GM18502 (cell line): ENCODE data around the gene CDH23.

Experiments
- ATAC-seq: cut with Tn5 transposase; IDR thresholded peaks from one replicate; pipeline ENCODE4 v1.9.1; 2021; ENCODE audit warnings: mild to moderate bottlenecking; ENCODE audit not compliant: unreplicated experiment, poor library complexity

Gene CDH23

DNA sequence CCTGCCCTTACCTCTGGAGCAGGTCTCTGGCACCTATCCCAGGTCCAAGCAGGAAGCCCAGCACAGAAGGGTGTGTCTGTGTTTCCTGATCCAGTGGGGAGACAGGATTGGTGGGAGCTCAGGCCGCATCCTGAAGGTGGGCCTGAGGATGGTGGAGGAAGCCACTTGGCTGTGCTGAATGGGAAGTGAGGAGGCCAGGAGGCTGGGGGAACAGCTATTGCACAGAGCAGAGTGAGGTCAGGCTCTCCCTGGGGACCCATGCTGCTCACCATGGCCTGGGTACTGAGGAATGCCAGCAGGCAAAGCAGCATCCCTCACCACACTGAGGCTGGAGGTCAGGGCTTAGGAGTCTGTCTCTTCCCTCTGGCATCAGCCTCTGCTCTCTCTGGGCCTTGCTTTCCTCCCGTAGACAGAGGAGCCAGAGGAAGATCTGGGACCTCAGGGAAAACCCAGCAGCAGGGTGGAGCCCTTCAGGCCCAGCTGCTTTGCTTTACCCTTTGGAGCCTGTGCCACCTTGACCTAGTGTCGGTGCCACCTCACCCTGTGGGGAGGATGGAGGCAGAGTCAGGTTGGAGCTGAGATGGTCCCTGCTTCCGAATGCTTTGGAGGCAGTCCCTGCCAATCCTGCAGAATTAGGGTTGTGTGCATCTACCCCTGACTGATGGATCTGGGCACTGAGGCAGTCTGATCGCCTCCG, 39.0 kb downstream of the CDH23 start:
- ATAC-seq = no peak

DNA sequence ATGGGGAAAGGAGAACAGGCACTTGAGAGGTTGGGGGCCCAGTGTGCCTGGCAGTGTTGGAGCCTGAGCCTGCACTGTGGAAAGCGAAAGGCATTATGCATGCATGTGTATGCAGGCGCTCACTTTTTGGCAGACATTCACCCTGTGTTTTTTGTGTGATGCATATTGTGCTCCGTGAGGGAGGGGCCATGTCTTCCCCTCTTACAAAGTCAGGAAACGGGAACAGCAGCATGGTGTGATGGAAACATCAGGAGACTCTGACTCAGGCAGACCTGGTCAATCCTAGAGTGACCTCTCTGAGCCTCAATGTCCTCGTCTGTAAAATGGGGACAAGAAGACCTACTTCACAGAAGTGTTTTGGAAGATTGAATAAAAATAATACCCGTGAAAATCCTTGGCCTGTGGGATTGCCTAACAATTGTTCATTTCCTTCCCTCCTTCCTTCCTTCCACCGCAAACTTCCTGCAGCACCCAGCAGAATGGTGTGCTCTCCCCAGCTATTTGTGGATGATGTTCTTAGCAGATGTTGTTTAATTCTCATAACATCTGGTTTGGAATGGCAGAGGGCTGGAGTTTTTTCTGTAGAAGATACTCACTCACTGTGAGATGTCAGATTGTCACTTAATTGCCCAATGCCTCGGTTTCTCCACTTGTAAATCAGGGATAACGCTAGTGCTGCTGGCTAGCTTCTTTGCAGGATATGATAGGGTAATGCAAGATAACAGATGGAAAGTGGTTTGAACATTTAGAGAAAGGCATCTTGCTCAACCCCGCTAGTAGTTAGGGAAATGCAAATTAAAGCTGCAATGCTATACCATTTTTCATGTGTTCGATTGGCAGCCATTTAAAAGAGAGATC, 39.8 kb downstream of the CDH23 start:
- no peak for ATAC-seq

DNA sequence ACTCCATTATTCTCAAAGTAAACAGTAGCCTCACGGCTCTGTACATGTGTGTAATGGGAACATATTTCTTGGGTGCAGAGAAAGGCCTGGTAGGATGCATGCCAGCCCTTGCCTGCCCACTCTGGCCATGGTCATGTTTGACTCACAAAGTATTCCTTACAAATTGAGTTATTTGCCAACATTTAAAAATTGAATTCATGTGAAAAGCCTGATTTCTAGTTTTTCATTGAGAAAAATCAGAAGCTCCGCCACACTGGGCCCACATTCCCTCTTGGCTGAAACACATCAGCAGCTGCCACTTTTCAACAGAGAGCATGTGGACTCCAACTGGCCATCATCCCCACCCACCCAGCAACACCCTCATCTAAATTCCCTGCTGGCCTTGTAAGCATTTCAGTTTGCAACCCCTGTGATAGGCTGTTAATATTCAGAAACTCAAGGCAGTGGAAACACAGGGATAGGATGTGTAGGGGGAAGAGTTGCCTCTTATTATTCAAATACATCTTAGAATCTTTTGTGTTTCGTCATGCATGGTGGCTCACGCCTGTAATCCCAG, 40.9 kb downstream of the CDH23 start:
- no peak for ATAC-seq

GRCh38 chr10:71438761-71439160, 42.0 kb downstream of the CDH23 start:
- ATAC-seq = no peak

- no peak for ATAC-seq
These were observed 43.1 kb downstream of the CDH23 start for GRCh38 chr10:71439670-71440425.

DNA sequence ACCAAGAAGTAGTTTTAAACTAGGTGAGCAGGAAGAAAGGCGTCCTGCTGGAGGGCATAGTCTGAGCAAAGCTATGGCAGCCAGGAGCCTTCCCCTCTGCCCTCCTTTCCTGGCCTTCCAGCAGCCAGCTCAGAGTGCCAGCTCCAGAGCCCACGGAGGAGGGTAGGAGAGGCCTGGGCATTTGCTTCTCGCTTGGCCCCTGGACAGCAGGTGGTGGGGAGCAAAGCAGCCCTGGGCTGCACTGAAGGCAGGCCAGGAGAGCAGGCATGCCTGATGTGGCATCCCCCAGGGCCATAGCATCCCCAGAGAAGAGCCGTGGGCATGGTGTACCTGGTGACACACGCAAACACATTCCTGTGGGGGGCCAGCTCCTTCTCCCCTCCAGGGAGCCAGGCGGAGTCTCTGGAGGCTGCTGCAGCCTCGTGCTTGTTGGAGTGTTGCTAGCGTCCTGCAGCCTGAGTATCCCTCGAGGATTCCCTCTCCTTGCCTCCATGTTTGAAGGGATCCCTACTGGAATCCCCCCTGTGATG, 43.9 kb downstream of the CDH23 start:
- no peak for ATAC-seq

GRCh38 chr10:71442000-71442399, 45.3 kb downstream of the CDH23 start:
- ATAC-seq = no peak

- no peak for ATAC-seq
These were observed 46.3 kb downstream of the CDH23 start for GRCh38 chr10:71442859-71443570.

DNA sequence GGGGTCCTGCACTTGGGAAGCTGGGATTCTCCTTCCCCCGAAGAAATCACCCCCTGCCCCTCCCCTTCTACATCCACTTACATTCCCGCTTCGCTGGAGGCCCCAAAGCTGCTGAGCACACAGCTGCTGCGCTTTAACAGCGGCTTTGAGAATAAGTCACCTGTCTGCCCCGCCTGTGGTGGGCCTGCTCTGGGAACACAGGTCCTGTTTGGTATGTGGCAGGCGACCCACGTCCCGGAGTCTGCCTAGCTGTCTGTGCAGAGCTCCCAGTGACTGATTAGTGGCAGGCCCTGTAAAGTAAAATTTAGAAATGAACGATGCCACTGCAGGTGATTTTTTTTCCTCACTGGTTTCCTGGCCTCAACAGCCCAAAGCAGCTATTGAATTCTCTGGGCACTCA, 47.0 kb downstream of the CDH23 start:
- ATAC-seq = no peak

DNA sequence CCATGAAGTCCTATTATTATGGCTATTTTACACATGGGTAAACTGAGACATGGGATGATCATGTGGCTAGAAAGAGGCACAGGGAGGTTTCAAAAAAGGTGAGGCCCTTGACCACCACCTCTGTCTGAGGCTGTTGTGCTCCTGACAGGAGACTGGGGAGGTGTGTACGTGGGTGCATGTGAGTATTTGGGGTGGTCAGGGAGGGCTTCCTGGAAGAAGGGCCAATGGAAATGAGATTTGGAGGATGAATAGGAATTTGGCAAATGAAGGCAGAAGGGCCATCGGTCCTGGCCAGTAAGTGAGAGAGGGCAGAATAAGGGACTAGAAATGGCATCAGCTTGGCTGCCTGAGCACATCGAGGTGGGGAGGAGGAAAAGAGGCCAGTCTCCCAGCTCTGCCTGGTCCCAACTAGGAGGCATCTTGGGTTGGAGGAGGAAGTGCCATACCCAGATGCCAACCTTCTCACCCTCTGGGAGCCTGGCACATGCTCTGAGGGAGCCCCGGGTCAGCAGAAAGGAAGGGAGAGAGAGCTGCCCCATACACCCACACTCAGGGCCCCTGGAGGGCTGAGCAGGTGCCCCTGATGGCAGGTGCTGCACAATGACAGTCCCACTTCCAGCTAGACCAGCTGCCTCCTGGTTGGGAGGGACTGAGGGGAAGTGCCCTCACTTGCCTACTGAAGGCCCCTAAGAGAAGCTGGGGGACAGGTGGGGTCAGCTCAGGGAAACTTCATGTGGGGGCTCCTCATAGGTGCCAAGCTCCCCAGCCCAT, 47.7 kb downstream of the CDH23 start:
- ATAC-seq = no peak

- no peak for ATAC-seq
These were observed 51.0 kb downstream of the CDH23 start for GRCh38 chr10:71447676-71448075.

DNA sequence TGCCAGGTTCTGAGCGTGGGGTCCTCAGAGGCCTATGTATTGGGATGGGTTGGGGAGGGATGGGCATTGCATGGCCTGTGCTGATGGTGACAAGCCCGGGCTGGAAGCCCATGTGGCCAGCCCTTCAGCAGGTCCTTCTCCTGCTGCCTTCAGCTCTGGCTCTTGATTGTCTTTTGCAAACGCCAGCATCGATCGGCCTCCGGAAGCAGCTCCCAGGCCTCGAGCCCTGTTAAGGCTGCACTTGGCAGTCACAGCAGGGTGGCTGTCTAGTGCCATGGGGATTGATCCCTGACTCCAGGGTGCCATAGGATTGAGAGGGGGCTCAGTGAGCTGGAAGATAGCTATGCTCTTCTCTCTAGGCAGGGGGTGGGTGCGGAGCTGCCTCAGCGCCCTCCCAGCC, 51.4 kb downstream of the CDH23 start:
- ATAC-seq = no peak

DNA sequence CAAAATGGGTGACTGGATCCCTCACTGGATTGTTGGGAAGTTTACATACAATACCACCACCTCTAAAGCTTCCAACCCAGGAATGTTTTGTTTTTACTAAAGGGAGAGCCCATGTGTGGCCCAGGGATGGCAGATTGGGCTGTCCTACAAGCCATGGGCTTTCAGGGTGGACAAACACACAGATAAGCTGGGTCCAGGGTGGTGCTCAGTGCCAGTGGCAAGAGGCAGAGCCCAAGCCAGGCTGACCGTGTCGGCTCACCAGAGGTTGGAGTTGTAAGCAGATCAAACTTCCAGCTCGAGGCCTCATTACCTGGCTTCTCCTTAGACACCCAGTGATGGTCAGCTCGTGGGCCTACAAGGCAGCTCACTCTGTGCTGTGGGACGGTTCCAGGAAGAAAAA, 52.3 kb downstream of the CDH23 start:
- no peak for ATAC-seq

- ATAC-seq = no peak
These were observed 55.0 kb downstream of the CDH23 start for GRCh38 chr10:71451754-71452153.

DNA sequence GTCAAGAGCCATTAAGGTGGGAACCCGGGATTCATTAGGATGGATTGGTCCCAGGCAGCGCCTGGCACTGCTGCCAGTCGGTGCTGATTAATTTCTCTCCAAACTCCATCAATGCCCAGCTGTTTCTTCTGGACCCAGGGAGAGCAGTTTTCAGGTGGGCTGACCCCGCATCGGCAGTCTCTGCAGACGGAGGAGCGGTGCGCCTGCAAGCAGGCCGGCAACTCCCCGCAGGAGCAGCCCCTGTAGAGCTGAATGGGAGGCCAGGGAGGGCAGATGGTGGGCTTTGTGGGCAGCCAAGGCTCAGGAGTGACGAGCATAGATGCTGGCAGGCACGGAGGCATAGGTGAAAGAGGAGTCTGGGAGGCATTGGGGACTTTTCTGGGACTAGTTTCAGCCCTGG, 56.5 kb downstream of the CDH23 start:
- ATAC-seq = no peak

- ATAC-seq = no peak
These were observed 57.6 kb downstream of the CDH23 start for GRCh38 chr10:71454347-71454746.

GRCh38 chr10:71455035-71455434, 58.3 kb downstream of the CDH23 start:
- ATAC-seq = no peak

DNA sequence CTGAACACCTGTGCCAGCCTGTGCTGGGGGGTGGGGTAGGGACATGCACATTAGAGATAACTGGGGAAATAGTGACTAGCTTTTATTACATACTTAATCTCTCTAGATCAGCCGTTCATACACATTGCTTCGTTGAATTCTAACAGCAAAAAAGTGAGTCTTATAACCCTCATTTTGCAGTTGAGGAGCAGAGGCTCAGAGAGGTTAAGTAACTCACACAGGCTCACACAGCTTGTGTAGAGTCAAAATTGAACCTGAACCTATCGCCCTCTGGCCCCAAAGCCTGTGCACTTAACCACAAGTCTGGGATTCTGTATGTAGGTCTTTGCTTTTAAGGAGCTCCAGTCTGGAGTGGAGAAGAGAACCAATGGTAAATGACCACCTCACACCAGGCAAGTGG, 59.9 kb downstream of the CDH23 start:
- ATAC-seq = no peak

DNA sequence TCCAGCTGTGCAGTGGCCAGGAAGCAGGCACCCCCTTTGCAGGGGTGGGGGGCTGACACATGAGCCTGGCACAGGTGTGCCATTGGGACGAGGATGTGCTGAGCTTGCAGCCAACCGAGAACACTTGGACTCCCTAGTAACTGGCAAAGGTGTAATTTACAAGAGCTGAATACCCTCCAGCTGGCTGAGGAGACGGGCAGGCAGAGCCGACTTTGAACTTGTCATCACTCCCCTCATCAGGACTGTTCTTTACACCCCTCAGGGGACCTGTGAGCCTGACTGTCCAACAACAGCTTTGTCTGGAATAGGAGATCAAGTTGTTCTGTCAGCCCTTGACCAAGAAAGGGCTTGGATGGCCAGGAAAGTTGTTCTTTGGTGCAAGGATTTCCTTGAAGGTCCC, 61.2 kb downstream of the CDH23 start:
- ATAC-seq = no peak
